Measurements from ENCODE around the gene GALNT9. TPM values are rescaled to one million over a fixed set of nuclear protein-coding genes. Genes with fewer than 3 reads are reported as not detected.

The GALNT9 gene
- polyA plus RNA-seq, 1 donor from 2014 or later, result 13.5 TPM

- no peak overlapping the region for H3K4me2 ChIP-seq (ENCODE audit: low read length)
- no peaks in the 10 kb centered on the region for H3K9me2 ChIP-seq (ENCODE audit: insufficient read depth, low read length)
- no peak overlapping the region for H3K9ac ChIP-seq (ENCODE audit: low read length)
- TF ChIP-seq EZH2 (IDR thresholded peaks at IDR 0.05; ENCODE audit: borderline replicate concordance, insufficient read depth, low read length, poor library complexity, severe bottlenecking) (no peak), EP300 (conservative IDR thresholded peaks at IDR 0.05; ENCODE audit: poor library complexity, severe bottlenecking) (no peak), REST (IDR thresholded peaks at IDR 0.05; ENCODE audit: borderline replicate concordance) (no peak), TAF1 (IDR thresholded peaks at IDR 0.05; ENCODE audit: low read depth) (no peak), MXI1 (conservative IDR thresholded peaks at IDR 0.05; ENCODE audit: poor library complexity, severe bottlenecking) (no peak), SMC3 (conservative IDR thresholded peaks at IDR 0.05; ENCODE audit: poor library complexity) (no peak), CTCF (IDR thresholded peaks at IDR 0.05; ENCODE audit: poor library complexity, severe bottlenecking) (no peak), RAD21 (conservative IDR thresholded peaks at IDR 0.05) (no peak), POLR2AphosphoS5 (IDR thresholded peaks at IDR 0.05) (no peak)
- H3F3A ChIP-seq (ENCODE audit: insufficient read depth, low read length, poor library complexity, severe bottlenecking), result no peaks in the 10 kb centered on the region
- H2AFZ ChIP-seq (ENCODE audit: low read depth, low read length), result no peak overlapping the region
- no peaks in the 10 kb centered on the region for H3K79me2 ChIP-seq (replicated peaks; ENCODE audit: insufficient read depth, low read length)
- H3K4me3 ChIP-seq (ENCODE audit: low read length), result no peak overlapping the region
- no peaks in the 10 kb centered on the region for H3K27me3 ChIP-seq (ENCODE audit: insufficient read depth, low read depth, low read length)
- H3K27ac ChIP-seq (ENCODE audit: low read length), result no peak overlapping the region
- no peaks in the 10 kb centered on the region for H3K36me3 ChIP-seq (ENCODE audit: insufficient read depth, low read length)
- H4K20me1 ChIP-seq (ENCODE audit: insufficient read depth), result no peaks in the 10 kb centered on the region
- H3K9me3 ChIP-seq (ENCODE audit: low read length), result no peaks in the 10 kb centered on the region
Measured at GRCh38 chr12:132349501-132350131, 20.2 kb upstream of the GALNT9 start.

- Histone ChIP-seq H4K20me1 (ENCODE audit: insufficient read depth) (no peaks in the 10 kb centered on the region), H3K4me3 (ENCODE audit: low read length) (no peak overlapping the region), H3K27ac (ENCODE audit: low read length) (no peak overlapping the region), H3K9ac (ENCODE audit: low read length) (no peak overlapping the region), H3K79me2 (replicated peaks; ENCODE audit: insufficient read depth, low read length) (no peaks in the 10 kb centered on the region), H2AFZ (ENCODE audit: low read depth, low read length) (no peak overlapping the region), H3K9me2 (ENCODE audit: insufficient read depth, low read length) (no peaks in the 10 kb centered on the region), H3F3A (ENCODE audit: insufficient read depth, low read length, poor library complexity, severe bottlenecking) (no peaks in the 10 kb centered on the region), H3K27me3 (ENCODE audit: insufficient read depth, low read depth, low read length) (no peaks in the 10 kb centered on the region), H3K36me3 (ENCODE audit: insufficient read depth, low read length) (no peaks in the 10 kb centered on the region), H3K4me2 (ENCODE audit: low read length) (no peak overlapping the region), H3K9me3 (ENCODE audit: low read length) (no peaks in the 10 kb centered on the region)
- TF ChIP-seq MXI1 (conservative IDR thresholded peaks at IDR 0.05; ENCODE audit: poor library complexity, severe bottlenecking) (no peak), TAF1 (IDR thresholded peaks at IDR 0.05; ENCODE audit: low read depth) (no peak), EZH2 (IDR thresholded peaks at IDR 0.05; ENCODE audit: borderline replicate concordance, insufficient read depth, low read length, poor library complexity, severe bottlenecking) (no peak), POLR2AphosphoS5 (IDR thresholded peaks at IDR 0.05) (no peak), CTCF (IDR thresholded peaks at IDR 0.05; ENCODE audit: poor library complexity, severe bottlenecking) (no peak), SMC3 (conservative IDR thresholded peaks at IDR 0.05; ENCODE audit: poor library complexity) (no peak)
Measured at GRCh38 chr12:132348176-132348575, 18.8 kb upstream of the GALNT9 start.
